ENCODE measurements around the gene FAM53A. TPM values are rescaled to one million over a fixed set of nuclear protein-coding genes. Genes with fewer than 3 reads are reported as not detected.
"Not testable (repeated sequence)": the region's sequence is repeated elsewhere in the genome, so short reads cannot be mapped to it uniquely, and the experiment has no call there.

FAM53A gene
- total and polyA plus RNA-seq, 2 of the 4 experiments (the other 2 are of a cell fraction) = 2.0 to 3.1 TPM

- H3K14ac ChIP-seq (replicated peaks; ENCODE audit: low read depth, low read length); H3K27me3 ChIP-seq (ENCODE audit: control insufficient read depth, insufficient read depth, low read length); H2BK15ac ChIP-seq (ENCODE audit: low read depth, low read length); DNase-seq; H3K9me1 ChIP-seq (ENCODE audit: insufficient read depth, low read length); H3K9me3 ChIP-seq (ENCODE audit: control insufficient read depth, insufficient read depth, low read length); H3K56ac ChIP-seq (ENCODE audit: extremely low read depth, insufficient read depth, low read length); H4K91ac ChIP-seq (ENCODE audit: insufficient read depth, low read depth, low read length); H2AK9ac ChIP-seq (replicated peaks; ENCODE audit: low read depth, low read length, poor library complexity); H2BK120ac ChIP-seq (ENCODE audit: low read depth, low read length); H3K4ac ChIP-seq (ENCODE audit: low read depth, low read length); H3K27ac ChIP-seq (ENCODE audit: insufficient read depth, low read length); H4K5ac ChIP-seq (ENCODE audit: low read depth, low read length); H3K4me1 ChIP-seq (ENCODE audit: control insufficient read depth, insufficient read depth, low read length); H4K8ac ChIP-seq (ENCODE audit: low read depth in 2 of 2, low read length in 2 of 2); H3K4me2 ChIP-seq (ENCODE audit: low read depth, low read length); H3K36me3 ChIP-seq (ENCODE audit: control insufficient read depth, insufficient read depth, low read length); CTCF ChIA-PET; H2BK20ac ChIP-seq (ENCODE audit: low read depth, low read length); H4K20me1 ChIP-seq (ENCODE audit: insufficient read depth, low read length); H2BK5ac ChIP-seq (ENCODE audit: low read depth, low read length, poor library complexity, severe bottlenecking); intact Hi-C loops (cut with micrococcal nuclease); dilution Hi-C loops (cut with HindIII; ENCODE audit: low sequenced_read_pairs, unreplicated experiment); H3K23ac ChIP-seq (ENCODE audit: low read depth, low read length); H3K79me1 ChIP-seq (ENCODE audit: low read depth in 1 of 2, low read length in 2 of 2); H3K4me3 ChIP-seq (ENCODE audit: insufficient read depth, low read depth, low read length); H3K9ac ChIP-seq (ENCODE audit: low read depth, low read length); H2AK5ac ChIP-seq (ENCODE audit: low read depth, low read length); ATAC-seq (ENCODE audit: low read depth); H2AFZ ChIP-seq (replicated peaks; ENCODE audit: low read length, poor library complexity); POLR2A ChIA-PET (ENCODE audit: unreplicated experiment); H3K18ac ChIP-seq (ENCODE audit: low read depth, low read length); BruUV-seq (replicated peaks): not testable (repeated sequence)
- WGBS, 2 experiments (ENCODE audit: extremely low coverage in 2 of 2, insufficient read length in 1 of 2) = 98% methylated on average over 8 of the region's 35 CpGs; no CpG with 5 or more reads in 1 of the 2 experiments
- in situ Hi-C loops (cut with MboI; ENCODE audit: low sequenced_read_pairs) = loop anchor here (25.0 kb wide), 1 partner anchor 479 kb away; the partner anchor contains the start of gene SPON2
Observed at GRCh38 chr4:1640716-1641503, 43.2 kb downstream of the FAM53A start.
